Measurements from ENCODE around the gene LMO3.
A peak's percentile ranks its signal among the peaks of the same experiment; 100 is the strongest.

Gene LMO3

GRCh38 chr12:16606117-16606200, at the start of gene LMO3:
Gene LMO3, minus strand, starts transcription at chr12:16606162. Its CDS starts 5,302 bp downstream, at chr12:16600860.
- Mint-ChIP-seq H3K9me3 (no peaks in the 10 kb centered on the region), H3K4me1 (no peaks in the 10 kb centered on the region), H3K4me3 (peak within 1 kb of the TSS; percentile 55), H3K27ac (no peak within 1 kb of the TSS), H3K27me3 (peaks cover 20% of the 10 kb centered on the region), H3K36me3 (no peaks in the 10 kb centered on the region)
- DNase-seq (ENCODE audit: low spot score in 2 of 2): no peak
- ATAC-seq (ENCODE audit: low read depth): no peak

- no peaks in the 10 kb centered on the region for H3K27me3 Mint-ChIP-seq
- H3K9me3 Mint-ChIP-seq: peaks cover 1% of the 10 kb centered on the region
- DNase-seq (ENCODE audit: low spot score in 2 of 2) (no peak), ATAC-seq (ENCODE audit: low read depth) (no peak)
- H3K27ac Mint-ChIP-seq: no peak overlapping the region
- no peaks in the 10 kb centered on the region for H3K36me3 Mint-ChIP-seq
- H3K4me3 Mint-ChIP-seq: no peak overlapping the region
- no peaks in the 10 kb centered on the region for H3K4me1 Mint-ChIP-seq
Measured at GRCh38 chr12:16636435-16637055, 30.6 kb upstream of the LMO3 start.

- no peak overlapping the region for H3K4me3 Mint-ChIP-seq
- no peak for DNase-seq (ENCODE audit: low spot score in 2 of 2)
- H3K27ac Mint-ChIP-seq: no peak overlapping the region
- no peak for ATAC-seq (ENCODE audit: low read depth)
- no peaks in the 10 kb centered on the region for H3K36me3 Mint-ChIP-seq
- H3K9me3 Mint-ChIP-seq: peaks cover 1% of the 10 kb centered on the region
- H3K27me3 Mint-ChIP-seq: no peaks in the 10 kb centered on the region
- H3K4me1 Mint-ChIP-seq: no peaks in the 10 kb centered on the region
Measured at GRCh38 chr12:16634786-16635185, 28.8 kb upstream of the LMO3 start.

- ATAC-seq (ENCODE audit: low read depth) (no peak), DNase-seq (ENCODE audit: low spot score in 2 of 2) (no peak)
- Mint-ChIP-seq H3K36me3 (no peaks in the 10 kb centered on the region), H3K27me3 (no peaks in the 10 kb centered on the region), H3K4me1 (no peaks in the 10 kb centered on the region), H3K9me3 (peaks cover 3% of the 10 kb centered on the region), H3K4me3 (no peak overlapping the region), H3K27ac (no peak overlapping the region)
Measured at GRCh38 chr12:16626991-16627390, 21.0 kb upstream of the LMO3 start.

- DNase-seq (ENCODE audit: low spot score in 2 of 2): no peak
- Mint-ChIP-seq H3K27ac (no peak overlapping the region), H3K4me1 (no peaks in the 10 kb centered on the region), H3K9me3 (peaks cover 2% of the 10 kb centered on the region), H3K27me3 (no peaks in the 10 kb centered on the region), H3K36me3 (no peaks in the 10 kb centered on the region), H3K4me3 (no peak overlapping the region)
- ATAC-seq (ENCODE audit: low read depth): no peak
Measured at GRCh38 chr12:16622338-16622737, 16.4 kb upstream of the LMO3 start.

- no peak overlapping the region for H3K4me3 Mint-ChIP-seq
- DNase-seq (ENCODE audit: low spot score in 2 of 2) (no peak), ATAC-seq (ENCODE audit: low read depth) (no peak)
- no peaks in the 10 kb centered on the region for H3K36me3 Mint-ChIP-seq
- H3K9me3 Mint-ChIP-seq: peaks cover 2% of the 10 kb centered on the region
- H3K27ac Mint-ChIP-seq: no peak overlapping the region
- H3K27me3 Mint-ChIP-seq: no peaks in the 10 kb centered on the region
- no peaks in the 10 kb centered on the region for H3K4me1 Mint-ChIP-seq
Measured at GRCh38 chr12:16619537-16619936, 13.6 kb upstream of the LMO3 start.

GRCh38 chr12:16618256-16618655, 12.3 kb upstream of the LMO3 start:
- H3K27me3 Mint-ChIP-seq: no peaks in the 10 kb centered on the region
- no peaks in the 10 kb centered on the region for H3K4me1 Mint-ChIP-seq
- no peaks in the 10 kb centered on the region for H3K36me3 Mint-ChIP-seq
- H3K4me3 Mint-ChIP-seq: no peak overlapping the region
- DNase-seq (ENCODE audit: low spot score in 2 of 2) (no peak), ATAC-seq (ENCODE audit: low read depth) (no peak)
- peaks cover 2% of the 10 kb centered on the region for H3K9me3 Mint-ChIP-seq
- no peak overlapping the region for H3K27ac Mint-ChIP-seq

GRCh38 chr12:16613199-16613598, 7.2 kb upstream of the LMO3 start:
- ATAC-seq (ENCODE audit: low read depth) (no peak), DNase-seq (ENCODE audit: low spot score in 2 of 2) (no peak)
- no peak overlapping the region for H3K27ac Mint-ChIP-seq
- no peaks in the 10 kb centered on the region for H3K9me3 Mint-ChIP-seq
- H3K27me3 Mint-ChIP-seq: peaks cover 7% of the 10 kb centered on the region
- no peaks in the 10 kb centered on the region for H3K4me1 Mint-ChIP-seq
- no peak overlapping the region for H3K4me3 Mint-ChIP-seq
- H3K36me3 Mint-ChIP-seq: no peaks in the 10 kb centered on the region

- Mint-ChIP-seq H3K36me3 (no peaks in the 10 kb centered on the region), H3K27ac (no peak overlapping the region), H3K27me3 (peaks cover 11% of the 10 kb centered on the region), H3K4me3 (no peak overlapping the region), H3K4me1 (no peaks in the 10 kb centered on the region), H3K9me3 (no peaks in the 10 kb centered on the region)
- DNase-seq (ENCODE audit: low spot score in 2 of 2): no peak
- no peak for ATAC-seq (ENCODE audit: low read depth)
Measured at GRCh38 chr12:16612647-16613046, 6.7 kb upstream of the LMO3 start.

GRCh38 chr12:16611146-16611545, 5.2 kb upstream of the LMO3 start:
- no peak overlapping the region for H3K4me3 Mint-ChIP-seq
- DNase-seq (ENCODE audit: low spot score in 2 of 2): no peak
- peaks cover 16% of the 10 kb centered on the region for H3K27me3 Mint-ChIP-seq
- no peak for ATAC-seq (ENCODE audit: low read depth)
- H3K36me3 Mint-ChIP-seq: no peaks in the 10 kb centered on the region
- no peak overlapping the region for H3K27ac Mint-ChIP-seq
- no peaks in the 10 kb centered on the region for H3K4me1 Mint-ChIP-seq
- H3K9me3 Mint-ChIP-seq: no peaks in the 10 kb centered on the region

- Mint-ChIP-seq H3K27me3 (peaks cover 17% of the 10 kb centered on the region), H3K4me3 (no peak overlapping the region), H3K36me3 (no peaks in the 10 kb centered on the region), H3K27ac (no peak overlapping the region), H3K4me1 (no peaks in the 10 kb centered on the region), H3K9me3 (no peaks in the 10 kb centered on the region)
- ATAC-seq (ENCODE audit: low read depth) (no peak), DNase-seq (ENCODE audit: low spot score in 2 of 2) (no peak)
Measured at GRCh38 chr12:16610743-16611142, 4.8 kb upstream of the LMO3 start.

GRCh38 chr12:16610001-16610585, 4.1 kb upstream of the LMO3 start:
- no peak overlapping the region for H3K27ac Mint-ChIP-seq
- peaks cover 20% of the 10 kb centered on the region for H3K27me3 Mint-ChIP-seq
- ATAC-seq (ENCODE audit: low read depth) (no peak), DNase-seq (ENCODE audit: low spot score in 2 of 2) (no peak)
- H3K4me1 Mint-ChIP-seq: no peaks in the 10 kb centered on the region
- H3K9me3 Mint-ChIP-seq: no peaks in the 10 kb centered on the region
- no peak overlapping the region for H3K4me3 Mint-ChIP-seq
- H3K36me3 Mint-ChIP-seq: no peaks in the 10 kb centered on the region

- DNase-seq (ENCODE audit: low spot score in 2 of 2): no peak
- H3K27ac Mint-ChIP-seq: no peak overlapping the region
- no peaks in the 10 kb centered on the region for H3K9me3 Mint-ChIP-seq
- ATAC-seq (ENCODE audit: low read depth): no peak
- H3K4me1 Mint-ChIP-seq: no peaks in the 10 kb centered on the region
- H3K4me3 Mint-ChIP-seq: no peak overlapping the region
- H3K36me3 Mint-ChIP-seq: no peaks in the 10 kb centered on the region
- peaks cover 20% of the 10 kb centered on the region for H3K27me3 Mint-ChIP-seq
Measured at GRCh38 chr12:16608946-16609539, 3.1 kb upstream of the LMO3 start.

GRCh38 chr12:16607906-16608775, 2.2 kb upstream of the LMO3 start:
- Mint-ChIP-seq H3K4me1 (no peaks in the 10 kb centered on the region), H3K27me3 (peaks cover 20% of the 10 kb centered on the region), H3K4me3 (no peak overlapping the region), H3K9me3 (no peaks in the 10 kb centered on the region), H3K27ac (no peak overlapping the region), H3K36me3 (no peaks in the 10 kb centered on the region)
- DNase-seq (ENCODE audit: low spot score in 2 of 2) (no peak), ATAC-seq (ENCODE audit: low read depth) (no peak)
